ENCODE data around the gene SERGEF. TPM values are rescaled to one million over a fixed set of nuclear protein-coding genes. Genes with fewer than 3 reads are reported as not detected.
A peak's percentile ranks its signal among the peaks of the same experiment; 100 is the strongest.

SERGEF gene
- total RNA-seq, 1 donor from 2014 or later, result 15.4 TPM

DNA sequence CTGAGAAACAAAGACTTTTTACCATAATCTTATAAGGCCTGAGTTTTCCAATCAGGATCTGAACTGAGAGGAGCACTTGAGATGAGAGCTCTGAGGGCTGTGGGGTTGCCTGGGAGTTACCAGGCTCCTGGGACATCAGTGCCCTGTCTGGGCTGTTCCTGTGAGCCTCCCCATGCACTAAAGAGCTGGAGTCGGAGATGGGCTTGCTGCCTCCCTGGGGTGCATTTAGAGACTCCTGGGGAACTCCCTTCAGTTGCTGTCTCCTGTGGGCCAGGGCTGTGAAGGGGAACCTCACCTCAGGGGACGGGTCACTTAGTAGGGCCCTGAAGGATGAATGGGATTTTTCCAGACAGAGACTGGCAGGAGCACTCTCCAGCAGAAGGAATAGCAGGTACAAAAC is 244.9 kb downstream of the SERGEF start:
- intact Hi-C loops (cut with micrococcal nuclease), result loop anchor here (10.0 kb wide), 1 partner anchor 207 kb away; no protein-coding TSS in a partner anchor
- ATAC-seq (no peak), DNase-seq (no peak)

DNA sequence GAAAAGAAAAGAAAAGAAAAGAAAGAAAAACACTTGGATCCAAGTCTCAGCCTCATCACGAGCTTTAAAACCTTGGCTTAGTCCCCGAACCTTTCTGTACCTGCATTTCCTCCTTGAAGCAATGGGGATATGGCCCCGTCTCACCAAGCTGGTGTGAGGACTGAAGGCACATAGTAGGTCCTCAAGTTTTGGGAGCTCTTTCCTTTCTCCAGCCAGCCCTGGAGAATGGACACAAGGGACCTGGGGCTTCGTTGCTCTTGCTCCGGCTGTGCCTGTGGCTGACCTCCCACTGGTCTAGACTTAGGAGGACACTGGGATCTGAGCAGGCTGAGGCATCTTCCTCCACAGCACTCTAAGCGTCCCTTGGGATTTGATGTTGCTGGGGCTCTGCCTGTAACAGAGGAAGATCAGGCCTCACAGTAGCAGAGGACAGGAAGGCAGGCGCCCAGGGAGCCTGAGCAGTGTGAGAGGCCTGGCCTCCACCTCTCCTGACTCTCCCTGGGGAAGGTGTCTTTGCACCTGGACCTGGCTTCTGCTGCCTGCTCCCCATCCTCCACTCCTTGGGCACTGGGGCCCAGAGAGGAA is 245.5 kb downstream of the SERGEF start:
- intact Hi-C loops (cut with micrococcal nuclease), result loop anchor here (10.0 kb wide), 1 partner anchor 207 kb away; no protein-coding TSS in a partner anchor
- no peak for ATAC-seq
- no peak for DNase-seq

DNA sequence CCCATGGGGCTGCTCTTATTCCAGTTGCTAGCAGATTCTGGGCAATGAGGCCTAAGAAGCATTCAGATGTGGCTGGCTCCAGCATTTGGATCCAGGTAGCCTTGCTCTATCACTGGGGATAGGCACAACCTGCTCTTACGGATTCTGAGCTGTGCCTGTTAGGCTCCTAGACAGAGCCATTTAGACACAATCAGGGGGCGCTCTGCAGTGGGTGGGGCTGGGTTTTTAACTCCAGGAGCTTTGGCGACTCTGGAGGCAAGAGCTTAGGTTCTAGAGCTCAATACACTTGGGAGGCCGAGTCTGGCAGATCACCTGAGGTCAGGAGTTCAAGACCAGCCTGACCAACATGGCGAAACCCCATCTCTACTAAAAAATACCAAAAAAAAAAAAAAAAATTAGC is 246.3 kb downstream of the SERGEF start:
- DNase-seq (no peak), ATAC-seq (no peak)
- intact Hi-C loops (cut with micrococcal nuclease), result loop anchor here (10.0 kb wide), 1 partner anchor 208 kb away; no protein-coding TSS in a partner anchor

DNA sequence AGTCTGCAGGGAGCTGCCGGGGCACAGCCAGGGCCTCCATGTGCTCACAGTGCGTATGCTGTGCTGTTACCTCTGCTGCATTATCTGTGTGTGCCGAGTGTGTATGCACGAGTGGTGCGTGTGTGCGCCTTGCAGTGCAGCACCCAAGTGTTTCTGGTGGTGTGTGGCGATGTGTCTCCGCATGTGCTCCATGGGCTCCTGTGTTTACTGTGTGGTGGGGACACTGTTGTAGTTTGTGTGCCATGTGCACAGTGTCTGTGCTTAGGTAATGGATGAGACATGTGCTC is 246.8 kb downstream of the SERGEF start:
- DNase-seq, result no peak
- intact Hi-C loops (cut with micrococcal nuclease), result loop anchor here (10.0 kb wide), 1 partner anchor 209 kb away; no protein-coding TSS in a partner anchor
- no peak for ATAC-seq

DNA sequence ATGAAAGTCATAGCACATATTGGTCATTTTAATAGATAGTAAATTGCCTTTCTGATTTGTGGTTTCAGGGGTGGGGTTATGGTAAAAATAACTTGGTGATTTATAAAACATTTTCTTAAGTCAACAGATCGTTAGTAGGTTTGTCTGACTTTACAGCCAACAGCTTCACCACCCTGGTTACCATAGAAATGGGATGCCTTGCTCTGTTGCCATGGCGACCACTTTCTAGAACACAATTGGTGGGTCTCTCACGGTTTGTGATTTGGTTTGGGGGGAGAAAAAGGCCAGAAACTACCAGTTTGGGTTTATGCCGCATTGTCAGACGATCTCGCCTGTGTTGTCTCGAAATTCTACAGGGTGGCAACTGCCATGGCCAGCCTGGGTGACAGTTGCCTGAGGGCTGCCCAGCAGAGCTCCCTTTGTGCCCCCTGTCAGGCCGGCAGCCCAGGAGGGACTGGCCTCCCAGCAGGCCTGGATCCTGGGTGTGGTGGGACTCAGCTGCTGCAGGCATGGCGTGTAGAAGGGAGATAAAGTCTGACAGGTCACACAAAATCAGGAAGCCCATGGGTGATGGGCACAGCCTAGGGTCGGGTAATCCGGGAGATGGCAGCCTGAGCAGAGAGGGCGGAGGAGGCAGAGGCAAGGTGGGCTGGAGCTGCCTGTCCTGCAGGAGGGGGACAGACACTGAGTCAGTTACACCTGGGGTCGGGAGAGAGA is 247.3 kb downstream of the SERGEF start:
- ATAC-seq (no peak), DNase-seq (no peak)
- intact Hi-C loops (cut with micrococcal nuclease), result loop anchor here (10.0 kb wide), 1 partner anchor 209 kb away; no protein-coding TSS in a partner anchor

DNA sequence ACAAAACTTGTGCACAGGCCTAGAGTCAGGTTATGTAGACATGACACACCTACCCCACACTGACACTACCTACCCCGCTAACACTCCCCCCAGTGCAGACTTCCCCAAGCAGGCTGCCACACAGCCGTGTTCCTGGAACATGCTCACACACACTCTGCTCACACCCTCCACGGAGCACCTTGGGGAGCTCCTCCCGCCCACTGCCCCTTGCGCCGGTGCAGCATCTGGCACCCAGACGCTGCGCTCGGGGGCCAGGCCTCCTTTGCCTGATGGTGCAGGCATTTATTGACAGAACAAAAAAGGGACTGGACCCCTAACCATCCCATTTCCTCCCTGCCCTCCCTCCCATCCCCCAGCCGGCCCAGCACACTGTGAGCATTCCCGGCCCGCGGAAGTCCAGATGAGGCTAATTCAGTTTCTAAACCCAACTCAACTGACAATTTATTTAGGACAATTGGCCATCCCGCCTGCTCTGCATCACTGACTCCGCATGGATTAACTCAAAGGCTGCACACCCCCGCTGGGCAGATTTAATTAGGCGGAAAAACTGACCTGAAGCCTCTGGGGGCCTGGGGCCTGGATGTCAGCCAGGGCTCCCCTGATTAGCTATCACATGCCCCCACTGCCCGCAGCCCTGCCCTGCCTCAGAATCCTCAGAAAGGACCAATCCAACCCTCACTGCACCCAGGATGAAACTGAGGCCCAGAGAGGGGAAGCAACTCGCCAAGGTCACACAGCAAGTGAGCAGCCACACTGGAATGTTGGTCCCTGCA is 248.2 kb downstream of the SERGEF start:
- intact Hi-C loops (cut with micrococcal nuclease), result loop anchor here (10.0 kb wide), 1 partner anchor 210 kb away; no protein-coding TSS in a partner anchor
- DNase-seq (no peak), ATAC-seq (no peak)

DNA sequence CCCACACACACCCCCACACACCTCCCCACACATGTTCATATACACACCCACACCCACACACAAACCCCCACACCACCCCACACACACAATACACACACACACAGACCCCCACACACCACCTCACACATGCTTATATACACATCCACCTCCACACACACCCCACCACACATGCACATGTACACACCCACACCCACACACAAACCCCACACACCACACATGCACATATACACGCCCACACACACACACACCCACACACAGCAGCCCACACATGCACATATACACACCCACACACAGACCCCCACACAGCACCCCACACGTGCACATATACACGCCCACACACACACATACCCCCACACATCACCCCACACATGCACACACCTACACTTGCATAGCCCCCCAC is 249.1 kb downstream of the SERGEF start:
- no peak for DNase-seq
- intact Hi-C loops (cut with micrococcal nuclease), result loop anchor here (10.0 kb wide), 1 partner anchor 211 kb away; no protein-coding TSS in a partner anchor

DNA sequence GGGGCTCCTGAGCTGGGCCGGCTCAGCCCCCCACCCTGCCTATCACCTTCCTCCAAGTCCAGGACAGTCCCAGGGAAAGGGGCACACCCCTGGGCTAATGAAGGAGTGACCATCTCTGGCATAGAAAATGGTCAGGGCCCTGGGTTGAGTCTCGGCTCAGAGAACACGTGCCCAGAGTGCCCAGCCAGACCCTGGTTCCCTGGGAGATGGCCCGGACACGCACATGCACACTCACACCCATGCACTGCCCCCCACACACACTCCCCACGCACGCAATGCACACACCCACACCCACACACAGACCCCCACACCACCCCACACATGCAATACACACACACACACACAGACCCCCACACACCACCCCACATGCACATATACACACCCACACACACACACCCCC is 249.6 kb downstream of the SERGEF start:
- no peak for DNase-seq
- no peak for ATAC-seq
- intact Hi-C loops (cut with micrococcal nuclease), result loop anchor here (10.0 kb wide), 1 partner anchor 212 kb away; no protein-coding TSS in a partner anchor

More for the DNA sequence above, 249.1 kb downstream of the SERGEF start:
- ATAC-seq, result no peak

DNA sequence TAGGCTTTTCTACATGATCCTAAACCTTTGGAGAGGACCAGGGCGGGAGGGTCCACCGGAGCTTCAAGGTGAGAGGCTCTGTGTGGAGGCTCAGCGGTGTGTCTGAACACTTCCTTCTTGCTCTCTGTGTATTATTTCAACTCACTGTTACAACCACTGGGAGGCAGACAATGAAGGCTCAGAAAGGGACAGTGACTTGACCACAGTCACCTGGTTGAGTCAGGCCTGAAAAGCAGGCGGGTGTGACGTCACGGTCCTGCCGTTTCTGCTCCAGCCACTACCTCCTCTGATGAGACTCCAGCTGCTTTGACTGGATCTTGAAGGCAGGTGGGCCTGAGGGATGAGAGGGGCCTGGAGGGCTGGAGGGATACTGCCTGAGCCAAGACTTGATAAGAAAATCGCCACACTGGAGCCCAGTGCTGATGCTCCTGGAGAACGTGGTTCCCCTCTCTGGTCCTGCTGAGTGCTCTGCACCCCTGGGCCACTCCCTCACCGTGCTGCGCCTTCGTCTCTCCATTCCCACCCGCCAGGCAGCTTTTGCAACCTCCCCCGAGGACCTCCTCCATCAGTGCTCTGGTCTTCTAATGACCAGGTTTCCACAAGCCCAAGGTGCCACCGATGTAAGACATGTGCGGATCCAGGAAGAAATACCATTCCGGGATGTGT is 250.4 kb downstream of the SERGEF start:
- DNase-seq, result no peak
- ATAC-seq, result no peak
- intact Hi-C loops (cut with micrococcal nuclease), result loop anchor here (10.0 kb wide), 1 partner anchor 212 kb away; no protein-coding TSS in a partner anchor

DNA sequence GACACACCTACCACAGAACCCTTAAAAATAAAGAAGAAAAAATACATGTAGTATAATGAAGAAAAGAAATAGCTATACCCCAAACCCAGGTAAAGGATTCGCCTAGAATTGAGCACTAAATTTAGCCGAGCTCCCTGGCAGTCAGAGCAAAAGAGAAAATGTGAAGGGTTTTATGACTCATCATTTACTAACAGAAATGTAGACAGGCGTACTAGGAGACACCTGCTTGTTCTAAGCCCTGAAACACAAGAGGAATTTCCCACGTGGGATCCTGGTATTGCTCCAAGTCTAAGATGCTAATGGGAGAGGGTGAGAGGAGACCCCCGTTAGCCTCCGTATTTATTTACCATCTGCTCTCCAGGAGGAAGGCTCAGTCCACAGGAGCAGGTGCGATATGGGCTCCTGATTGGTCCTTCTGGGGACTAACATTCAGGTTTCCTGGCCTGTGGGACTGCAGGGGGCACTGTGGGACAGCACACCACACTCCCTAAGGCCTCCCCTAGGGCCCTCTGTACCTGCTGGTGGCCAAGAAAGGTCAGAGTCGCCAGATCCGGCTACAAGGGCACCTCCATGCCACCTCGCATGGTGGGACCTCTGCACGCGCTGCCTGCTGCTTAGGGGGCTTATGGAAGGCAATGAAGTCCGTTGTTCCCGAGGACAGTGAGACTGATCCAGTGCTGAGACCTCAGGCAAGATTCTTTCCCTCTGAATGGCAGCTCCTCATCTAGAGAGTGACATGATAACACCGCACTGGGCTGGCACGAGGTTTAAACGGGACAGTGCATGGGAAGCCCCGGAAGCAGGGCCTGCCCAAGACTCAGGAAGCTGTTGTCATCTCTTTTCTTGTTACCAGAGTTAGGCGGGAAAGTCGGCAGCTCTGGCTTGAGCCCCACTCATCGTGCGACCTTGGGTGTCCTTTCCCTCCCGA is 252.5 kb downstream of the SERGEF start:
- intact Hi-C loops (cut with micrococcal nuclease), result loop anchor here (10.0 kb wide), 1 partner anchor 214 kb away; no protein-coding TSS in a partner anchor
- ATAC-seq, result peak; percentile 94
- peak; percentile 71 for DNase-seq

DNA sequence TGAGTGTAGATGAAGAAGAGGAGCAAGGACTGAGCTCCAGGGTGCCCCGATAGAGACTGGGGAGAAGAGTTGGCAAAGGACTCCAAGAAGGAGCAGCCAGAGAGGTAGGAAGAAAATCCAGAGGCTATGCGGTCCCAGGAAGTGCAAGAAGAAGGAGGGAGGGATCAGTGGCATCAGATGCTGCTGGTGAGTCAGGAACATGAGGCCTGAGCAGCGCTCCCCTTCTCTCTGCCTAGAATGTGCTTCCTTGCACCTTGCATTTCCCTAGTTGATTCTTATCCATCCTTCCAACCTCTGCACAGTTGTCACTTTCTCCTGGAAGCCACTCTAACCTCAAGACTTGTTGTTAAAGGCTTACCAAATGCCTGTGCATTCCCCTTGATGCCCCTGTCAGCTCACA is 257.0 kb downstream of the SERGEF start:
- DNase-seq, result no peak
- intact Hi-C loops (cut with micrococcal nuclease), result no loop called here
- no peak for ATAC-seq

DNA sequence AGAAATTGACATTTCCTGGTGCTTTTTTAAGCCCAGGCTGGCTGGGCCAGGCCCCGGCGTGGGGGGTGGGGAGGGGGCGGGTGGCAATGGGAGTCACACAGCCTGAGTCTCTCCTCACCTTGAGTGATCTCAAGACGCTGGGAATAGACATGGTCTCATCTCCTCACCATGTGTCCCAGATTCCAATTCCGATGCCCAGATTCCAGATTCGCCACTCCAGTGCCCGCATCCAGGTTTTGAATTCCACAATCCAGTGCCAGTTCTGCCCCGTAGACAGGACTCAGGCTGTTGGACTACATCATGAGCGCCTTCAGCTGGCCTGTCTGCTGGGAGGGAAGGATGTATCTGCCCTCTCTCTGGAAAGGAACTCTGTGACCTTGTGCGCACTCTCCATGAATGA is 259.2 kb downstream of the SERGEF start:
- intact Hi-C loops (cut with micrococcal nuclease), result no loop called here
- DNase-seq (no peak), ATAC-seq (no peak)

DNA sequence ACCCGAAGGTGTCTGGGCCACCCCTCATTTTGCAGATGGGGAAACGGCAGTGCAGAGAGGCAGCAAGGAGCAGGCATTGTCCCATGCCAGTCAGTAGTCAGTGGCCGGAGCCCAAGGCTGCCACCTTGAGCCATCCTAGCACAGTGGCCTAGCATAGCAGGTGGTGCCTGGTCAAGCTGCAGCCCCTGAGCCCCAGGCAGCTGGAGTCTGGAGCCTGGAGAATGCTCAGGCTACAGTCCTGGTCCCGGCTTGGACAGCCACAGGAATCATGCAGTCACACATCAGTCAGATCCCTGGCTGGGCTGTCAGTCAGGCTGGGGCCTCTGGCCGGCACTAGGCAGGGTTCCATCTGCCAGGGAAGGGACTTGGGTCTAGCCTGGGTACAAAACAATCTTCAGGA is 259.7 kb downstream of the SERGEF start:
- no peak for DNase-seq
- intact Hi-C loops (cut with micrococcal nuclease), result no loop called here
- no peak for ATAC-seq

DNA sequence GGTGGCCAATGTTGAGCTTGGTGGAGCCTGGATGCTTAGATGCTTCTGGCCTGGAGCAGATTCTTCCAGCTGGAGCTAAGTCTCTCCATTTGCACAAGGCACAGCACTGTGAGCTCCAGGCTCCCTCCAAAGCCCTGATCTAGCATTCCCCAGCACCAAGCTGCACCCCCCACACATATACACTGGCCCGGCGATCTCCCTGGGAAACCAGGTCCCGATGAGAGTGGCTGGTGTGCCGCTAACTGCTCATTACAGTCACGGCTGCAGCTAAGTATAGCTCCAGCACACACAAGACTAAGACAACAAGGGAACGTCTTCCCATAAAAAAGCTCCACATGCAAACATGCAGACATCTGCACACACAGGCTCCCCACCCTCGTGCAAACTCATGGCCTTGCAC is 260.7 kb downstream of the SERGEF start:
- ATAC-seq (no peak), DNase-seq (no peak)
- intact Hi-C loops (cut with micrococcal nuclease), result no loop called here

DNA sequence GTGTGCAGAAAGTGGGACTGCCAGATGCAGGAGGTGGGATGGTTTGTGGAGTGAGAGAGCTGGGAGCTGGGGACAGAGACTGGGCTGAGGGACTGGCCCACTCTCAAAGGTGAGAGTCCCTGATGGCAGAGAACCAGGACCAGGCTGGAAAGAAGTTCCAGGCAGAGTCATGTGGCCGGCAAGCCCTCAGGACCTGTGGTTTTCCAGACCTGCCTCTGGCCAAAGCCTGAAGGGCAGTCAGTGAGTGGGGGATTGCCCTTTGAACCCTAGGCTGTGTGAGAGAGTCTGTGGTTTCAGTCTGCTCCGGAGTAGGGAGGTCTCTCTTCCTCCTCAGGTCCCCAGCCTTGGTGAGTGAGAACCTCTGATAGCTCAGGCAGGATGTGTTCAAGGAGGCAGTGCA is 261.3 kb downstream of the SERGEF start:
- intact Hi-C loops (cut with micrococcal nuclease), result no loop called here
- ATAC-seq (no peak), DNase-seq (no peak)

DNA sequence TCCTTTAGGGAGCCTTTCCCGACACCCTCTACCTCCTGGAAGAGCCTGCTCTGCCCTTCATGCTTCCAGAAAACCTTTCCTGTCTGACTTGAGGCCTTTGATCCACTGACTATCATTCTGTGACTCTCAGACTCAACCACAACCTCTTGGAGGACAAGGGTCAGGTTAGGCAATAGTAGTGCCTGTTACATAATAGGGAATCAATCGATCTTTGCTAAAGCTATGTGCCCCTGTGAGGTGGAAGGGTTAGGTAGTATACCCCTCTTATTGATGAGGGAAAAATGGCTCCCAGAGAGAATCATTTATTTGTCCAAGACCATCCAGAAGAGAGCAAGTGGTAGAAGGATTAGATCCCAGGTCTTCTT is 262.1 kb downstream of the SERGEF start:
- intact Hi-C loops (cut with micrococcal nuclease), result no loop called here
- DNase-seq, result no peak
- no peak for ATAC-seq

DNA sequence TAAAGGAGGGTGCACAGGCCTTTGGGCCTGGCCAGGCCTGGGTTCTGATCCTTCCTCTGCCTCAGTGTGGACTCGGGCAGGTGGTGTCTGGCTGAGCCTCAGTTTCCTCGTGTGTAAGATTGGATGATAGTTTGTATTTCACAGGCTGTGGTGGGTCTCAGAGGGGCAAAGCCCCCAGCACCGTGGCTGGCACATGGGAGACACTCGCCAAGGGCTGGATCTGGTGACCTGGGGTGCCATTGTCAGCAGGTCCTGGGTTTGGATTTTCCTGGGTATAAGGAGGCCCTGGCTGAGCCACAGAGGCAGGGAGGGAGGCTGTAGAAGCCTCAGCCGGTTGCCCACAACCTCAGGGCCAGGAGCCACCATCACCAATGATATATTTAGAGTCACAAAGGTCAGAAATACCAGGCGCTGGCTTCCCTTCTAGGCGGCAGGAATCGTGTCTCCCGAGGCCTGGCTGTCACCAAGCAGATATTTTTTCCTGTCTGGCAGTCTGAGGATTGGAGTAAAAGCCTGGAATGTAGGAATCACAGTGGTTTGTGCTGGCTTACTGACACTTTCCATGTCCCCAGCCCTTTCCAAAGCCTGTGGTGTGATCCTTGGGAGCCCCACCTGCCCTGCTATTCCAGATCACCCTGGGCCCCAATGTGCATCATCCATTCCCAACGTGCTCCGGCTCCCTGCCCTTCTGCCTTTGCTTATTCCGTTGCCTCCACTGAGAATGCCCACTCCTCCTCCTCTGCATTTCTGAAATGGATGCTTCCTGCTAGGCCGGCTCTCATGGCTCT is 262.6 kb downstream of the SERGEF start:
- ATAC-seq (peak; percentile 85), DNase-seq (no peak)
- intact Hi-C loops (cut with micrococcal nuclease), result no loop called here
